Cardiac atrium fibroblast (primary cell): ENCODE data around the gene MRPS23. TPM values are rescaled to one million over a fixed set of nuclear protein-coding genes. Genes with fewer than 3 reads are reported as not detected.

ENCODE experiments used
- total RNA-seq: library from RNA; depleted of rRNA; stranded (reverse); fragments of >200 nt; gene quantifications from 2 replicates; pipeline ENCODE4 v1.2.3, GENCODE V29; 2015

MRPS23 gene
- total RNA-seq = 14.9 and 22.2 TPM in 2 replicates

GRCh38 chr17:57849874-57850754 is at the start of gene MRPS23:
Gene MRPS23, minus strand, starts transcription at chr17:57850044. Its CDS starts 34 bp downstream, at chr17:57850010.

Other genes with a start within 250 kb of the MRPS23 start
- not detected in 2 replicates for gene CCDC182, start 104.7 kb downstream of the MRPS23 start, total RNA-seq
- 31.1 and 33.0 TPM in 2 replicates for gene CUEDC1, start 105.4 kb upstream of the MRPS23 start, total RNA-seq
- gene VEZF1, start 138.2 kb upstream of the MRPS23 start, total RNA-seq = 17.9 and 24.1 TPM in 2 replicates
- gene SRSF1, start 157.2 kb upstream of the MRPS23 start, total RNA-seq = 165 and 182 TPM in 2 replicates
- gene DYNLL2, start 233.4 kb upstream of the MRPS23 start, total RNA-seq = 11.3 and 12.5 TPM in 2 replicates